Measurements from ENCODE around the gene AIFM2. TPM values are rescaled to one million over a fixed set of nuclear protein-coding genes. Genes with fewer than 3 reads are reported as not detected.

AIFM2 gene
- polyA plus RNA-seq, 2 of the 4 experiments (the other 2 are of a cell fraction) = 30.0 to 34.8 TPM

- ChIA-PET CTCF (interaction anchor here (1.2 to 1.7 kb wide), 2 partner anchors 42 to 52 kb away, joined by 3 to 6 read pairs; no protein-coding TSS in a partner anchor), POLR2A (no interaction called here)
- FAIRE-seq = no peak
- no peak overlapping the region for H3K4me2 ChIP-seq
- TF ChIP-seq PHF8 (IDR thresholded peaks at IDR 0.05; ENCODE audit: borderline replicate concordance, low read depth) (no peak), CTCF (IDR thresholded peaks at IDR 0.05) (no peak), RFX5 (IDR thresholded peaks at IDR 0.05) (no peak), HDAC2 (IDR thresholded peaks at IDR 0.05) (no peak), FOSL2 (IDR thresholded peaks at IDR 0.05) (no peak), FOSL2 (CRISPR knock-in tag; IDR thresholded peaks at IDR 0.05) (no peak), CHD2 (IDR thresholded peaks at IDR 0.05; ENCODE audit: low read length, partially characterized antibody) (no peak), SREBF2 (IDR thresholded peaks at IDR 0.05) (no peak), TP53 (CRISPR knock-in tag; IDR thresholded peaks at IDR 0.05) (no peak), ZFP36 (IDR thresholded peaks at IDR 0.05; ENCODE audit: borderline replicate concordance, partially characterized antibody) (no peak), RCOR1 (IDR thresholded peaks at IDR 0.05; ENCODE audit: low read depth, low read length) (no peak), CHD4 (IDR thresholded peaks at IDR 0.05; ENCODE audit: borderline replicate concordance) (no peak), MAX (IDR thresholded peaks at IDR 0.05) (no peak), HMGXB4 (CRISPR knock-in tag; IDR thresholded peaks at IDR 0.05; ENCODE audit: borderline replicate concordance) (no peak), TFCP2L1 (CRISPR knock-in tag; IDR thresholded peaks at IDR 0.05) (no peak), HOXB13 (CRISPR knock-in tag; IDR thresholded peaks at IDR 0.05; ENCODE audit: low read depth) (no peak), E2F6 (IDR thresholded peaks at IDR 0.05; ENCODE audit: borderline replicate concordance, low read depth) (no peak), MYC (IDR thresholded peaks at IDR 0.05; ENCODE audit: borderline replicate concordance, low read length) (no peak), POLR2A (IDR thresholded peaks at IDR 0.05; ENCODE audit: low read length) (no peak)
- DNase-seq (ENCODE audit: low read depth in 1 of 2, low spot score in 1 of 2) = no peak
- H3K9me3 ChIP-seq = no peaks in the 10 kb centered on the region
- no peaks in the 10 kb centered on the region for H3K4me1 ChIP-seq
- no peak overlapping the region for H3K4me3 ChIP-seq
- H3K27ac ChIP-seq = no peak overlapping the region
- no peak for ATAC-seq
- 84% methylated on average over 4 of the region's 4 CpGs for WGBS (ENCODE audit: missing lambda C conversion rate)
Measured at GRCh38 chr10:70064486-70064885, 68.1 kb downstream of the AIFM2 start.

GRCh38 chr10:70063418-70064098, 69.1 kb downstream of the AIFM2 start:
- no peak overlapping the region for H3K4me3 ChIP-seq
- FAIRE-seq = no peak
- POLR2A ChIA-PET = no interaction called here
- H3K4me1 ChIP-seq = no peaks in the 10 kb centered on the region
- WGBS (ENCODE audit: missing lambda C conversion rate) = 94% methylated on average over 10 of the region's 10 CpGs
- no peak for ATAC-seq
- no peaks in the 10 kb centered on the region for H3K9me3 ChIP-seq
- H3K4me2 ChIP-seq = no peak overlapping the region
- H3K27ac ChIP-seq = no peak overlapping the region
- DNase-seq (ENCODE audit: low read depth in 1 of 2, low spot score in 1 of 2) = no peak
- TF ChIP-seq MYC (IDR thresholded peaks at IDR 0.05; ENCODE audit: borderline replicate concordance, low read length) (no peak), JUN (IDR thresholded peaks at IDR 0.05) (no peak), ZC3H11A (IDR thresholded peaks at IDR 0.05) (no peak), RNF2 (IDR thresholded peaks at IDR 0.05; ENCODE audit: borderline replicate concordance, low read depth) (no peak), BHLHE40 (IDR thresholded peaks at IDR 0.05; ENCODE audit: low read depth, low read length) (no peak), HMGXB4 (CRISPR knock-in tag; IDR thresholded peaks at IDR 0.05; ENCODE audit: borderline replicate concordance) (no peak), HES2 (IDR thresholded peaks at IDR 0.05) (no peak), SREBF2 (IDR thresholded peaks at IDR 0.05) (no peak), ZFP36 (IDR thresholded peaks at IDR 0.05; ENCODE audit: borderline replicate concordance, partially characterized antibody) (no peak), RFX5 (IDR thresholded peaks at IDR 0.05) (no peak)
- CTCF ChIA-PET = interaction anchor here (0.8 to 1.7 kb wide), 4 partner anchors 42 to 149 kb away, joined by 3 to 6 read pairs (median 4); no protein-coding TSS in a partner anchor
